Measurements from ENCODE around the gene HECTD2.
"Not testable (repeated sequence)": the region's sequence is repeated elsewhere in the genome, so short reads cannot be mapped to it uniquely, and the experiment has no call there.

HECTD2 gene

GRCh38 chr10:91537614-91538383 is 127.7 kb downstream of the HECTD2 start:
- DNase-seq = no peak

GRCh38 chr10:91539930-91540329 is 129.8 kb downstream of the HECTD2 start:
- DNase-seq = no peak

DNA sequence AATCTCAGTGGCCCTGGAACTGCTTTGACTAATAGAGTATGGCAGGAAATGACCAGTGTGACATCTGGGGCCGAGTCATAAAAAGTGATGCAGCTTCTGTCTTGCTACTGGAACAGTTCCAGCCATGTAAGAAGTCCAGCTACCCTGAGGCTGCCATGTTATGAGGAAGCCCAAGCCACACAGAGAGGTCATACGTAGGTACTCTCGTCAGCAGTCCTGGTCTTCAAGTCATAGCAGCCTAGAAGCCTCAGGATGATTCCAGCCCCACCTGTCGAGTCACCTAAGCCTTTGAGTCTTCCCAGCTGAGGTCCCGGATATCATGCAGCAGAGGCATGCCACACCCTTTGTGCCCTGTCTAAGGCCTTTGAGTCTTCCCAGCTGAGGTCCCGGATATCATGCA is 130.6 kb downstream of the HECTD2 start:
- peak; percentile 4 to 15 for DNase-seq

GRCh38 chr10:91541481-91541880 is 131.3 kb downstream of the HECTD2 start:
- DNase-seq = no peak

- DNase-seq = no peak
Observed at GRCh38 chr10:91545384-91545783, 135.2 kb downstream of the HECTD2 start.

DNA sequence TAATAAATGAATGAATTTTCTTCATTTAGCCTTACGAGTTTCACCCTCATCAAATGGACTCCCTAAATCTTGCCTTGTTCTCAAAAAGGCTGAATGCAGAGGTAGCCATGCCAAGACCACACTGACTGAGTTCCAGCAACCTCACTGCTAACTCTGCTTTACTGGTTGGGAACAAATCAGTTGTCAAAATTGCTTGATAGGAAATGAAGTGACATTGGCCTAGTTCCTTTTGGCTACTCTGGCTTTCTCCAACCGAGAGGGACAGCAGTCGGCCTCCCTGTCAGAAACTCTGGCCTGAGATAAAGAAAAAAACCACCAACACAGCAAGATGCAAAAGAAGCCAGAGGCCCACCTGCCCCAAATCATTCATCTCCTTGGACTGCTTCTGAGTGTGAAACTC is 135.7 kb downstream of the HECTD2 start:
- no peak for DNase-seq

GRCh38 chr10:91549262-91549661 is 139.1 kb downstream of the HECTD2 start:
- DNase-seq = no peak

- no peak for DNase-seq
Observed at GRCh38 chr10:91550021-91550420, 139.9 kb downstream of the HECTD2 start.

DNA sequence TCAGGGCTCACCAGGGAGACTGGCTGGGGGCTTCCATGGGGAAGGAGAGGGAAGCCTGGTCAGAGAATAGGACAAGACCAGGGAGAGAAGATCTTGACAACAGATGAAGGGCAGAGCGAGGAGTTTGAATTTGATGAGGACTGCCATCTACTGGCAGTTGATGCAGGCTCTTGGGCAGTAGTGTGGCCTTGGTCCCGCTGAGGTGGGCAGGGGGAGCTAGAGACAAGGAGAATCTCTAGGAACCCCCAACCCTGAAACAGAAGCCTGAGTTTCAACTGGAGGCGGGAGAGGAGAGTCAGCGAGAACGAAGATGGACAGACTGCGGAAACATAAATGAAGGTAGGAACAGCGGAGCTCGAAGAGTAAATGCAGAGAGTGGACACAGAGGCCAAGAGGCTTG is 141.7 kb downstream of the HECTD2 start:
- no peak for DNase-seq

- DNase-seq = no peak
Observed at GRCh38 chr10:91552274-91553095, 142.3 kb downstream of the HECTD2 start.

DNA sequence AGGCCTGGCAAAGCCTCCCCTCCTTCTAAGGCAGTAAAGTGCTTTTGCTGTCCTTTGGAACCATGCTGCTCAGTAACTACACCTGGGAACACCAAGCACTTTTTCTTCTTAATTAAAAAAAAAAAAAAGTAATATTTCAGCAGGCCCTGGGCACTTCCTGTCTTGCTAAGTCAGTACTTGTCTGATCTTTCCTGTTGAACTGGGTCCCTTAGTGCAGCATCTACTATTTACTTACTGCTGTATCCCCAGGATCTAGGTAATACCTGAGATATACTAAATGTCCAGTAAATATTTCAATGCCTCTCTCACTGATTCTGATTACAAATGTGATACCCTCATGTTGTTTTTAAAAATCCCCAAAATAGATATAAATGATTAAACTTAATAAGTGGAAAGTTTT is 145.3 kb downstream of the HECTD2 start:
- DNase-seq = no peak

DNA sequence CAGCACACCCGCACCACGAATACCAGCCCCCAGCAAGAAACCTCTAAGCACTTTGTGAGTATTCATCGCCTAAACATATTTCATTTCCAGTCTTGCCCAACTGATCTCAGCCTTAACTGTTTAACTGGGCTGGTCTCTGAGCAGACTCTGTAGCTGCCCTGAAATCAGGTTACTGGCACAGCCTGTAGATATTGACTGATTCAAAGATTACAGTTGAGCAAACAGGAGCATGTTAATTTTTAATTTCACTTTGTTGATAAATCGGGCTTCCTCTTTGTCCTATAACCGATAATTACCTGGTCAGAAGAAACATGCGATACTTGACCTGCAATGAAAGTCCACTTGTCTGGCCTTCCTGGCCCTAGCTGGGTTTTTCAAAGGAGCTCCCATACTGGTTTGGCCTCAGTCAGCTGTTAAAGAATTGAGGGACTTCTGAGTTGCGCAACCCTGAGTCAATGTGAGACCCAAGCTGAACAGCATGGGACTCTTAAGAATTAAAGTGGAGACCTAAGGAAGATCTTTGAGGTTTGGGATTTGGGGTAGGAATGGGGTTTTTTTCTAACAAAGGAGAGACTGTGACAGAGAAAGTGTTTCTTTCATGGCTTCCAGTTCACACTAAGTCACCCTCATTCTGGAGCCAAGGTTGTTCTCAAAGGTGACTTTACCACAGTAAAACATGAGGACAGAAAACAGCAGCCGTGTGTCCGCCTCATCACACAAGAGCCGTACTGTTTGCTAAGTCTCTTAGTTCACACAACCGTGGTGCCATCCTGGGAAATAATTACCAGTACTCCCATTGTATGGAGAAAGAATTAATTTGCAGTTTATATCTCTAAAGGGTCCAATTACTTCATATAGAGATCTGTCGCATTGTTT is 146.8 kb downstream of the HECTD2 start:
- DNase-seq = no peak

DNA sequence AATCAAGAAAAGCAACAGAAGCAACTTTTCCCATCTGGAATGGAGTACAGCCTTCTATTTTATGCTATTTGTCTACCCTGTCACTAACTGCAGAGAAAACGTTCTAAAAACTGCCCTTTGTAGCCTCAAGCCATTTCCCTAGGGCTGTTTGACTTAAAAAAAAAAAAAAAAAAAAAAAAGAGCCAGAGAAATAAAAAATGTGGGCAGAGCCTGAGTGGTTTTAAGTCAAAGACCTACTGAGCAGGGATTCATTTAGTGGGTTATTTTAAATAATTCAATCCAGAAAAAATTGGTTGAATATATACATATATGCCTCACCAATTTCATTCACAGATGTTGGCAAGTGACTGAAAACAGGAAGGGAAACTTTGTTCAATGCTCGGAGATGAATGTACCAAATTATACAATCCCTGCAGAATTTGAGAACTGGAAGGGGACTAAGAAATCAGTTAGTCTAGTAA is 147.5 kb downstream of the HECTD2 start:
- DNase-seq = no peak

DNA sequence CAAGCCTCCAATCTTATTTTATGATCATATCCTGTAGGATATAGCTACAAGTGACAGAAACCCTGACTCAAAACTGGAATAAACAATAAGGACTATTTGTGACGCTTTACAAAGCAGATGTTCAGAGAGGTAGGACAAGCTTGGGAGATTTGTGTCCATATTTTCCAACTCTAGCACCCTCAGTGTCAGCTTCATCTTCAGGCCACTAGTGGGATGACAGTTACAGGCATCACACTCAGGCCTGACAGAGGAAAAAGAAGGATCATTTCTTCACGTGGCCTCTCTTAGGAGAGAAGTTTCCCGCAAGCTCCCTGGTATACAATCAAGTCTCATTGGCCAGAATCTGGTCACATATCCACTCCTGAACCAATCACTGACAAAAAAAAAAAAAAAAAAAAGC is 148.3 kb downstream of the HECTD2 start:
- no peak for DNase-seq

DNA sequence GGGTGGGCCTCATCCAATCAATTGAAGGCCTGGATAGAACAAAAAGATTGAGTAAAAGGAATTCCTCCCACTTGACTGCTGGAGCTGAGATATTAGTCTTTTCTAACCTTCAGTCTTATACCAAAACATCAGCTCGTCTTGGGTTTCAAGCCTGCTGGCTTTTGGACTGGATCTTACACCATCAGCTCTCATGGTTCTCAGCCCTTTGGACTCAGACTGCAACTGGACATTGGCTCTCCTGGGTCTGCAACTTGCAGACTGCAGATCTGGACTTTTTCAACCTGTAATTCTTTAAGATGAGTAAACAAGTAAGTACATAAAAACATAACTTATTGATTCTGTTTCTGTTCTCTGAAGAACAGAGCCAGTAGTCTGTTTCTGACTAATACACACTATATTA is 149.0 kb downstream of the HECTD2 start:
- no peak for DNase-seq

- DNase-seq = no peak
Observed at GRCh38 chr10:91559750-91560149, 149.6 kb downstream of the HECTD2 start.

DNA sequence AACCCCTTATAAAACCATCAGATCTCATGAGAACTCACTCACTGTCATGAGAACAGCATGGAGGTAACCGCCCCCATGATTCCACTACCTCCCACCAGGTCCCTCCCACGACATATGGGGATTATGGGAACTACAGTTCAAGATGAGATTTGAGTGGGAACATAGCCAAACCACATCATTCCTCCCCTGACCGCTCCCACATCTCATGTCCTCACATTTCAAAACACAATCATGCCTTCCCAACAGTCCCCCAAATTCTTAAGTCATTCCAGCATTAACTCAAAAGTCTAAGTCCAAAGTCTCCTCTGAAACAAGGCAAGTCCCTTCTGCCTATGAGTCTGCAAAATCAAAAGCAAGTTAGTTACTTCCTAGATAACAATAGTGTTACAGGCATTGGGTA is 150.7 kb downstream of the HECTD2 start:
- not testable (repeated sequence) for DNase-seq

DNA sequence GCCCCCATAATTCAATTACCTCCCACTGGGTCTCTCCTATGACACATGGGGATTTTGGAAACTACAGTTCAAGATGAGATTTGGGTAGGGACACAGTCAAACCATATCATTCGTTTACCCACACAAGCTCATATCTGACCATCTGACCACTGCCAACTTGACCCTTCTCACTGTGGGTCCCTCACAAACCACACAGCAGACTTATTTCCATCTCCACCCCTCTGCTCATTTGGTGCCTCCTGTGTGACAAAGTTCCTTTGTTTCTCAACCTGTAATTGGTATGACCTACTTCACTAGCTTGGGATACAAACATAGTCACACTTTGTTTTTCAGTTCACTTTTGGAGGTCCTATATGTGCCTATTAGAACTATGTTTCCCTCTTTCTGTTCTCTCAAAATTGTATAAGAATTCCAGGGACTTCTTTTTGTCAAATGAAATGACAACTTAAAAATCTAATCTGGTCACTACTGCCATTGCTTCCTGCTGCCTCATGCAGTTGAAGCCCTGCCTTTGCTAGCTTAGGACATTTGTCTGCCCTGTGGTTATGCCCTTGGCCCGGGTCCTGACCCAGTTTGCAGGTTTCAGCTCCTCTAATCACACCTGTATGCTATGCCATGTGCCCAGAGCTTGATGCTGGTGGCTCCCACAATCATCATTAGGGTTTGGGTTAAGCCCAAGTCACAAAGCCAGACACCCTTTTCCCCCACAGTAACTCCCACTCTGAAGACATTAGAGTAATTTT is 152.9 kb downstream of the HECTD2 start:
- DNase-seq = no peak

GRCh38 chr10:91564026-91564425 is 153.9 kb downstream of the HECTD2 start:
- no peak for DNase-seq
